NCI-H2107 treated with DMSO at 0.1 percent for 48 hours (cell line): ENCODE measurements around the gene COQ7.

Source experiments
- DNase-seq: peaks from one replicate; lab custom pipeline; 2025; ENCODE audit not compliant: unreplicated experiment; lab: John Stamatoyannopoulos, UW

Gene COQ7

GRCh38 chr16:19067349-19068236, at the start of gene COQ7:
Gene COQ7, plus strand, starts transcription at chr16:19067614. Its CDS starts 51 bp downstream, at chr16:19067665.
- peak; percentile 97 for DNase-seq

GRCh38 chr16:19020689-19021088, 46.7 kb upstream of the COQ7 start:
- DNase-seq, result no peak

- no peak for DNase-seq
Measured at GRCh38 chr16:19021747-19022146, 45.7 kb upstream of the COQ7 start.

- DNase-seq, result no peak
Measured at GRCh38 chr16:19027416-19027815, 40.0 kb upstream of the COQ7 start.

- no peak for DNase-seq
Measured at GRCh38 chr16:19029980-19030379, 37.4 kb upstream of the COQ7 start.

- no peak for DNase-seq
Measured at GRCh38 chr16:19031738-19032137, 35.7 kb upstream of the COQ7 start.

- no peak for DNase-seq
Measured at GRCh38 chr16:19033761-19034160, 33.7 kb upstream of the COQ7 start.

- DNase-seq, result no peak
Measured at GRCh38 chr16:19040400-19040799, 27.0 kb upstream of the COQ7 start.

- DNase-seq, result no peak
Measured at GRCh38 chr16:19044769-19045168, 22.6 kb upstream of the COQ7 start.

- DNase-seq, result no peak
Measured at GRCh38 chr16:19046062-19046461, 21.4 kb upstream of the COQ7 start.

- no peak for DNase-seq
Measured at GRCh38 chr16:19062706-19063105, 4.7 kb upstream of the COQ7 start.

- DNase-seq, result no peak
Measured at GRCh38 chr16:19066988-19067348, 446 bp upstream of the COQ7 start.

GRCh38 chr16:19068237-19068815, 912 bp downstream of the COQ7 start:
- no peak for DNase-seq

- DNase-seq, result no peak
Measured at GRCh38 chr16:19071811-19072777, 4.7 kb downstream of the COQ7 start.

- no peak for DNase-seq
Measured at GRCh38 chr16:19073344-19073743, 5.9 kb downstream of the COQ7 start.

GRCh38 chr16:19073863-19074262, 6.4 kb downstream of the COQ7 start:
- DNase-seq, result no peak

- DNase-seq, result no peak
Measured at GRCh38 chr16:19075511-19075910, 8.1 kb downstream of the COQ7 start.

- no peak for DNase-seq
Measured at GRCh38 chr16:19077879-19078278, 10.5 kb downstream of the COQ7 start.

GRCh38 chr16:19083670-19084069, 16.3 kb downstream of the COQ7 start:
- no peak for DNase-seq

GRCh38 chr16:19084139-19084538, 16.7 kb downstream of the COQ7 start:
- DNase-seq, result no peak

GRCh38 chr16:19084879-19085278, 17.5 kb downstream of the COQ7 start:
- no peak for DNase-seq
